IMR-90 (cell line): ENCODE data around the gene WAS.

Experiments used
- POLR2A ChIP-seq: IDR thresholded peaks from 2 replicates; pipeline ENCODE4 v1.6.1; 2012; ENCODE audit warnings: mild to moderate bottlenecking, low read depth, low read length
- TF ChIP-seq, protein P1 (sequence below): conservative IDR thresholded peaks from 2 replicates; pipeline ENCODE4 v1.5.1; 2012; ENCODE audit warnings: mild to moderate bottlenecking, low read depth, low read length, improper control_type of control experiment

DNA sequence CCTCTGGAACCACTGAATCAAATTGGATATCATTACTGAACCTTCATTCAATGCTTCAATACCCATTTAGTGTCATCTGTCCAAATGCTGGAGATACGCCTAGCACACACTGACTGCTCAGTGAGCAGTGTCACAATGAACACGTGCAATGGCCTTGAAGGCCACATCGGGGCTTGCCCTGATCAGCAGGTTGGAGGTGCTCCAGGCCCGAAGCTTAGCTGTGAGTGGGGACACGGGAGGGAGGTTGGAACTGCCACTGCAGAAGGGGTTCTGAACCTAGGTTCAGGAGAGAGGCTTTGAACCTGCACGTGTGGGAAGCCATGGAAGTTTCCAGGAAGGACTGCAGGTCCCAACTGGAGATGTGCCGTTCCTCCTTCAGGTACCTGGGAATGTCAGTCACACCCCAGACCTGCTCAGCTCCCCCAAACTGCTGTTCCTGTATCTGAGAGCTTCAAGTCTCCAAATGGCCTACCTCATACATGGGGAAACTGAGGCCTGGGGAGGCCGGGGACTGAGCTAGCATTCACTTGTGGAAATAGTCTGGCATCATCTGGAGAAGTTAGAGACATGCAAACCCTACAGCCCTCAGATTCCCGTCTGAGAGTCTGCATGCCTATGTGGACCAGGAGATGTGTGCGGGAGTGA is 1.9 kb upstream of the WAS start:
- TF ChIP-seq, protein P1, sequence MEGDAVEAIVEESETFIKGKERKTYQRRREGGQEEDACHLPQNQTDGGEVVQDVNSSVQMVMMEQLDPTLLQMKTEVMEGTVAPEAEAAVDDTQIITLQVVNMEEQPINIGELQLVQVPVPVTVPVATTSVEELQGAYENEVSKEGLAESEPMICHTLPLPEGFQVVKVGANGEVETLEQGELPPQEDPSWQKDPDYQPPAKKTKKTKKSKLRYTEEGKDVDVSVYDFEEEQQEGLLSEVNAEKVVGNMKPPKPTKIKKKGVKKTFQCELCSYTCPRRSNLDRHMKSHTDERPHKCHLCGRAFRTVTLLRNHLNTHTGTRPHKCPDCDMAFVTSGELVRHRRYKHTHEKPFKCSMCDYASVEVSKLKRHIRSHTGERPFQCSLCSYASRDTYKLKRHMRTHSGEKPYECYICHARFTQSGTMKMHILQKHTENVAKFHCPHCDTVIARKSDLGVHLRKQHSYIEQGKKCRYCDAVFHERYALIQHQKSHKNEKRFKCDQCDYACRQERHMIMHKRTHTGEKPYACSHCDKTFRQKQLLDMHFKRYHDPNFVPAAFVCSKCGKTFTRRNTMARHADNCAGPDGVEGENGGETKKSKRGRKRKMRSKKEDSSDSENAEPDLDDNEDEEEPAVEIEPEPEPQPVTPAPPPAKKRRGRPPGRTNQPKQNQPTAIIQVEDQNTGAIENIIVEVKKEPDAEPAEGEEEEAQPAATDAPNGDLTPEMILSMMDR, result no peak
- TF ChIP-seq POLR2A, result no peak
